Panc1 (cell line): ENCODE measurements around the gene OR6B2. TPM values are rescaled to one million over a fixed set of nuclear protein-coding genes. Genes with fewer than 3 reads are reported as not detected.

Experiments used
- ATAC-seq: fragments of 200-7000 bp; cut with Tn5 transposase; 2 replicates; pipeline ENCODE4 v1.9.1; 2020; ENCODE audit warnings: mild to moderate bottlenecking, moderate library complexity
- BruUV-seq: library from RNA; stranded (reverse); fragments of 400-500 nt; replicated peaks from 2 replicates; lab custom pipeline; 2021; lab: Mats Ljungman, UMichigan
- CTCF ChIA-PET: fragments of 300-600 bp; sonication (Branson Sonifier 250); formaldehyde crosslinking; loops from one replicate; lab custom pipeline; 2022; ENCODE audit warnings: antibody characterized with exemption; lab: Charles Lee
- POLR2A ChIA-PET: fragments of 300-600 bp; sonication (Branson Sonifier 250); formaldehyde crosslinking; loops from one replicate; lab custom pipeline; 2022; ENCODE audit warnings: antibody characterized with exemption; lab: Charles Lee
- DNase-seq: peaks from one replicate; pipeline ENCODE4 v3.0.0-alpha.2; 2010; ENCODE audit warnings: low read depth, low spot score
- H3K27ac ChIP-seq: 2 replicates; pipeline ENCODE4 v1.5.1; 2011; ENCODE audit warnings: mild to moderate bottlenecking, low read length, inconsistent platforms
- H3K27me3 ChIP-seq: fragments of 200-500 bp; sonication (Bioruptor generic); 2 replicates; pipeline ENCODE4 v1.6.0; 2014; ENCODE audit warnings: low read length, inconsistent platforms; ENCODE audit not compliant: control insufficient read depth, insufficient read depth
- H3K36me3 ChIP-seq: fragments of 200-500 bp; sonication (Bioruptor generic); 2 replicates; pipeline ENCODE4 v1.5.1; 2014; ENCODE audit warnings: inconsistent platforms, mild to moderate bottlenecking, low read length, moderate library complexity; ENCODE audit not compliant: control insufficient read depth, insufficient read depth
- H3K4me1 ChIP-seq: 2 replicates; pipeline ENCODE4 v1.5.1; 2011; ENCODE audit warnings: inconsistent platforms, mild to moderate bottlenecking, low read length, moderate library complexity; ENCODE audit not compliant: control insufficient read depth, insufficient read depth
- H3K4me3 ChIP-seq, 2 experiments: 2 replicates each; pipeline ENCODE4 v1.5.1; 2011 to 2012; ENCODE audit warnings: low read depth in 2 of 2, low read length in 2 of 2, mild to moderate bottlenecking in 2 of 2, inconsistent platforms in 1 of 2, moderate library complexity in 1 of 2
- H3K9me3 ChIP-seq: fragments of 200-500 bp; sonication (Bioruptor generic); 2 replicates; pipeline ENCODE4 v1.5.1; 2014; ENCODE audit warnings: low read depth, mild to moderate bottlenecking, inconsistent platforms, low read length, moderate library complexity; ENCODE audit not compliant: control insufficient read depth, insufficient read depth
- CTCF ChIP-seq: fragments of 450-650 bp; IDR thresholded peaks from 2 replicates; pipeline ENCODE4 v1.5.1; 2017; ENCODE audit warnings: mild to moderate bottlenecking
- POLR2AphosphoS5 ChIP-seq: IDR thresholded peaks from 2 replicates; pipeline ENCODE4 v1.6.1; 2012; ENCODE audit warnings: mild to moderate bottlenecking, low read depth, low read length, moderate library complexity
- REST ChIP-seq, 2 experiments: IDR thresholded peaks; 2 replicates each; pipeline ENCODE4 v1.6.1; 2011 to 2012; ENCODE audit warnings: low read depth in 2 of 2, control low read depth in 1 of 2, low read length in 1 of 2, mild to moderate bottlenecking in 1 of 2, moderate library complexity in 1 of 2; ENCODE audit not compliant: insufficient read depth in 1 of 2
- SIN3A ChIP-seq: IDR thresholded peaks from 2 replicates; pipeline ENCODE4 v1.6.1; 2012; ENCODE audit warnings: low read depth, mild to moderate bottlenecking, low read length, moderate library complexity, borderline replicate concordance; ENCODE audit not compliant: insufficient read depth
- TCF7L2 ChIP-seq: IDR thresholded peaks from 2 replicates; pipeline ENCODE4 v1.6.1; 2011; ENCODE audit warnings: mild to moderate bottlenecking, low read depth, low read length, inconsistent platforms
- in situ Hi-C: cut with HindIII; loops from 2 replicates; pipeline ENCODE4 v1.10.0; 2016; ENCODE audit warnings: low sequenced_read_pairs, low pct_unique_long_range_greater_than_20kb
- intact Hi-C: fragments of 100-400 bp; cut with micrococcal nuclease; formaldehyde crosslinking; loops from one replicate; pipeline ENCODE4 v1.10.0; 2022; ENCODE audit not compliant: unreplicated experiment
- total RNA-seq: library from RNA; stranded (reverse); gene quantifications from one replicate; pipeline ENCODE4 v1.2.1, GENCODE V29; 2021; ENCODE audit not compliant: unreplicated experiment

The OR6B2 gene
- total RNA-seq, 1 experiment from 2014 or later, result not detected

GRCh38 chr2:240068193-240068592 lies 38.0 kb upstream of the OR6B2 start:
- BruUV-seq, result no TSS peak
- TF ChIP-seq REST (IDR thresholded peaks at IDR 0.05; ENCODE audit: insufficient read depth in 1 of 2, low read depth in 2 of 2, low read length in 1 of 2) (no peak), TCF7L2 (no peak), SIN3A (no peak), POLR2AphosphoS5 (no peak), CTCF (no peak)
- Histone ChIP-seq H3K4me3 (no peak overlapping the region), H3K27ac (no peak overlapping the region), H3K36me3 (no peaks in the 10 kb centered on the region), H3K9me3 (no peaks in the 10 kb centered on the region), H3K4me1 (no peaks in the 10 kb centered on the region), H3K27me3 (peaks cover 18% of the 10 kb centered on the region)
- in situ Hi-C loops (no loop called here), intact Hi-C loops (no loop called here)
- no peak for DNase-seq
- POLR2A ChIA-PET, result no interaction called here
- no peak for ATAC-seq
- CTCF ChIA-PET, result no interaction called here

GRCh38 chr2:240066489-240066888 lies 36.3 kb upstream of the OR6B2 start:
- ATAC-seq (no peak), DNase-seq (no peak)
- H3K27me3 ChIP-seq, result peaks cover 21% of the 10 kb centered on the region
- H3K27ac ChIP-seq, result no peak overlapping the region
- POLR2A ChIA-PET, result no interaction called here
- H3K4me3 ChIP-seq, result no peak overlapping the region
- TF ChIP-seq CTCF (0 out of 2 replicates have a peak, but pooled peaks have one; percentile 16), TCF7L2 (no peak)
- CTCF ChIA-PET, result no interaction called here
- no peaks in the 10 kb centered on the region for H3K36me3 ChIP-seq
- no peaks in the 10 kb centered on the region for H3K4me1 ChIP-seq
- BruUV-seq, result no TSS peak
- in situ Hi-C loops (no loop called here), intact Hi-C loops (no loop called here)
- H3K9me3 ChIP-seq, result no peaks in the 10 kb centered on the region

GRCh38 chr2:240064898-240065297 lies 34.7 kb upstream of the OR6B2 start:
- BruUV-seq, result no TSS peak
- Histone ChIP-seq H3K36me3 (no peaks in the 10 kb centered on the region), H3K4me1 (no peaks in the 10 kb centered on the region), H3K27me3 (peaks cover 21% of the 10 kb centered on the region), H3K4me3 (no peak overlapping the region), H3K9me3 (no peaks in the 10 kb centered on the region), H3K27ac (no peak overlapping the region)
- in situ Hi-C loops (no loop called here), intact Hi-C loops (no loop called here)
- POLR2A ChIA-PET, result no interaction called here
- DNase-seq (no peak), ATAC-seq (no peak)
- CTCF ChIA-PET, result no interaction called here
- TF ChIP-seq SIN3A (no peak), CTCF (no peak), POLR2AphosphoS5 (no peak), REST (IDR thresholded peaks at IDR 0.05; ENCODE audit: insufficient read depth in 1 of 2, low read depth in 2 of 2, low read length in 1 of 2) (no peak), TCF7L2 (no peak)
